Osteoblast (primary cell): ENCODE measurements around the gene OR51T1. TPM values are rescaled to one million over a fixed set of nuclear protein-coding genes. Genes with fewer than 3 reads are reported as not detected.
"Not testable (repeated sequence)": the region's sequence is repeated elsewhere in the genome, so short reads cannot be mapped to it uniquely, and the experiment has no call there.

Experiments
- DNase-seq: peaks from one replicate; pipeline ENCODE4 v3.0.0; 2011; ENCODE audit warnings: low spot score, mixed read lengths; ENCODE audit not compliant: insufficient read length; ENCODE audit errors: missing footprints
- H2AFZ ChIP-seq: 2 replicates; pipeline ENCODE4 v1.6.0; 2011; ENCODE audit warnings: mild to moderate bottlenecking, low read length
- H3K27ac ChIP-seq: 2 replicates; pipeline ENCODE4 v1.5.1; 2011; ENCODE audit warnings: mild to moderate bottlenecking, low read depth, low read length, moderate library complexity
- H3K27me3 ChIP-seq: 2 replicates; pipeline ENCODE4 v1.6.0; 2012; ENCODE audit warnings: mild to moderate bottlenecking, control low read depth, inconsistent platforms, low read length, moderate library complexity; ENCODE audit not compliant: insufficient read depth
- H3K36me3 ChIP-seq: 2 replicates; pipeline ENCODE4 v1.5.1; 2011; ENCODE audit warnings: mild to moderate bottlenecking, low read length, control low read depth, moderate library complexity; ENCODE audit not compliant: insufficient read depth
- H3K4me1 ChIP-seq: 2 replicates; pipeline ENCODE4 v1.5.1; 2011; ENCODE audit warnings: mild to moderate bottlenecking, low read length, control low read depth, moderate library complexity; ENCODE audit not compliant: insufficient read depth
- H3K4me2 ChIP-seq: 2 replicates; pipeline ENCODE4 v1.6.0; 2011; ENCODE audit warnings: mild to moderate bottlenecking, low read length; ENCODE audit not compliant: insufficient read depth
- H3K4me3 ChIP-seq: fragments of 200-600 bp; sonication (generic); 3 replicates; pipeline ENCODE4 v1.5.1; 2012; ENCODE audit warnings: mild to moderate bottlenecking, low read length, inconsistent platforms; ENCODE audit not compliant: insufficient read depth
- H3K79me2 ChIP-seq: 2 replicates; pipeline ENCODE4 v1.6.0; 2012; ENCODE audit warnings: mild to moderate bottlenecking, low read length, control low read depth, inconsistent platforms; ENCODE audit not compliant: insufficient read depth
- H3K9me3 ChIP-seq: 2 replicates; pipeline ENCODE4 v1.5.1; 2011; ENCODE audit warnings: low read depth, low read length, control low read depth
- H4K20me1 ChIP-seq: 2 replicates; pipeline ENCODE4 v1.6.0; 2012; ENCODE audit warnings: mild to moderate bottlenecking, low read length, control low read depth; ENCODE audit not compliant: insufficient read depth
- CTCF ChIP-seq: IDR thresholded peaks from 2 replicates; pipeline ENCODE4 v1.5.1; 2011; ENCODE audit warnings: mild to moderate bottlenecking, low read depth, low read length, moderate library complexity; ENCODE audit errors: extremely low read depth
- total RNA-seq: library from RNA; depleted of rRNA; stranded (reverse); fragments of >200 nt; gene quantifications from 2 replicates; pipeline ENCODE4 v1.2.3, GENCODE V29; 2012

The OR51T1 gene
- total RNA-seq, 1 donor: not detected

- DNase-seq: no peak
- H3K36me3 ChIP-seq: no peaks in the 10 kb centered on the region
- H3K9me3 ChIP-seq: no peaks in the 10 kb centered on the region
- H3K27ac ChIP-seq: no peak overlapping the region
- no peak overlapping the region for H3K4me3 ChIP-seq
- H3K79me2 ChIP-seq: no peaks in the 10 kb centered on the region
- TF ChIP-seq CTCF: no peak
- H3K4me1 ChIP-seq: no peaks in the 10 kb centered on the region
- H3K27me3 ChIP-seq: no peaks in the 10 kb centered on the region
- no peak overlapping the region for H2AFZ ChIP-seq
- H3K4me2 ChIP-seq: no peak overlapping the region
- no peaks in the 10 kb centered on the region for H4K20me1 ChIP-seq
These were observed 30.7 kb upstream of the OR51T1 start for GRCh38 chr11:4851033-4851432.

DNA sequence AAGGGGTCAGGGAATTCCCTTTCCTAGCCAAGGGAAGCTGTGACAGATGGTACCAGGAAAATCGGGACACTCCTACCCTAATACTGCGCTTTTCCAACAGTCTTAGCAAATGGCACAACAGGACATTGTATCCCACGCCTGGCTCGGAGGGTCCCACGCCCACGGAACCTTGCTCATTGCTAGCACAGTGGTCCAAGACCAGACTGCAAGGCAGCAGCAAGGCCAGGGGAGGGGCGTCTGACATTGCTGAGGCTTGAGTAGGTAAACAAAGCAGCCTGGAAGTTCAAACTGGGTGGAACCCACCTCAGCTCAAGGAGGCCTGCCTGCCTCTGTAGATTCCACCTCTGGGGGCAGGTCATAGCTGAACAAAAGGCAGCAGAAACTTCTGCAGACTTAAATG lies 27.4 kb upstream of the OR51T1 start:
- not testable (repeated sequence) for H3K79me2 ChIP-seq, DNase-seq, H4K20me1 ChIP-seq, H3K4me1 ChIP-seq, H3K27ac ChIP-seq, H3K4me3 ChIP-seq, H3K4me2 ChIP-seq, H3K36me3 ChIP-seq, H3K27me3 ChIP-seq, H3K9me3 ChIP-seq, H2AFZ ChIP-seq

- no peak for TF ChIP-seq CTCF
- Histone ChIP-seq H3K4me1 (no peaks in the 10 kb centered on the region), H3K27me3 (no peaks in the 10 kb centered on the region), H4K20me1 (no peaks in the 10 kb centered on the region), H2AFZ (no peak overlapping the region), H3K9me3 (no peaks in the 10 kb centered on the region), H3K4me2 (no peak overlapping the region), H3K27ac (no peak overlapping the region), H3K36me3 (no peaks in the 10 kb centered on the region), H3K4me3 (no peak overlapping the region), H3K79me2 (no peaks in the 10 kb centered on the region)
- DNase-seq: no peak
These were observed 19.1 kb upstream of the OR51T1 start for GRCh38 chr11:4862447-4863236.

GRCh38 chr11:4863876-4864275 lies 17.8 kb upstream of the OR51T1 start:
- H4K20me1 ChIP-seq: no peaks in the 10 kb centered on the region
- TF ChIP-seq CTCF: no peak
- H3K4me3 ChIP-seq: no peak overlapping the region
- H3K79me2 ChIP-seq: no peaks in the 10 kb centered on the region
- no peaks in the 10 kb centered on the region for H3K4me1 ChIP-seq
- no peak overlapping the region for H3K27ac ChIP-seq
- no peak for DNase-seq
- H3K36me3 ChIP-seq: no peaks in the 10 kb centered on the region
- H3K27me3 ChIP-seq: no peaks in the 10 kb centered on the region
- no peaks in the 10 kb centered on the region for H3K9me3 ChIP-seq
- no peak overlapping the region for H3K4me2 ChIP-seq
- H2AFZ ChIP-seq: no peak overlapping the region
